Cerebellar cortex (tissue), 1 donor: ENCODE results near the gene ZMIZ1.
"Not testable (repeated sequence)": the region's sequence is repeated elsewhere in the genome, so short reads cannot be mapped to it uniquely, and the experiment has no call there.

ENCODE experiments used
- DNase-seq: peaks from one replicate; pipeline ENCODE4 v3.0.0-alpha.2; 2015; ENCODE audit warnings: low spot score

Gene ZMIZ1

GRCh38 chr10:79267499-79267898, 198.7 kb downstream of the ZMIZ1 start:
- DNase-seq: no peak

GRCh38 chr10:79268161-79268601, 199.4 kb downstream of the ZMIZ1 start:
- no peak for DNase-seq

DNA sequence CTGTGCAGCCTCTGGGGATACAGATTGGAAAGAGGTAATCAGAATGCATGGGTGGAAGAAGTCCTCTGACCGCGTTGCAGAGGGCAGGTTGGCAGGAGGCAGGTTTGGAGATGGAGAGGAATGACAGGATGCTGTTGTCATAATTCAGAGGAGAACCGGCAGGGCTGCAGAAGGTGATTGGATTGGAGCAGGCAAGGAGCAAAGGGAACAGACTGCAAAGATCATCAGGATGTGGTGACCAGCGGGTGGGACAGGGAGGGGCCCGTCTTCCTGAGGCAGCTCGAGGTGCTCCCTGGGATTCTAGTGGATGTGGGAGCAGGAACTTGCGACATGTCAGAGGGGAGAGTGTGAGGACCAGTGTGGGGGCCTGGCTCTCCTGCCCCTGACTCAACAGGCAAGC, 200.0 kb downstream of the ZMIZ1 start:
- no peak for DNase-seq

DNA sequence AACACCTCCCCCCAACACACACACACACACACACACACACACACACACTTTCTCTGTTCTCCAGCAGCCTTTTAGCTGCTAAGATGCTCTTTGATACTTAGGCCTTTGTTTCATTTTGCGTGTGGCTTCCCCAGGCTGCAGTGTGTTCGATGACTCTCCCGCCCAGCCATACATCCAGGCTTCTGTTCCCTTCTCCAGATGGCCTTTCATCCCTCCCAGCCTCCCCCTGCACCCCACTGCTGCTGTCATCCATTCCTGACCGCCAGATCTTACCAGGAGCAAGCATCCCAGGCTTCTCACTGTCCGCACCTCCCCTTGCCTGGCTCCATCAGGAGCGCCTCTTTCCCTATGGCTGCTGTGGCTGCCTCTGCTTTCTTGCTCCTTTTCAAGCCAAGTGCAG, 200.7 kb downstream of the ZMIZ1 start:
- no peak for DNase-seq

DNA sequence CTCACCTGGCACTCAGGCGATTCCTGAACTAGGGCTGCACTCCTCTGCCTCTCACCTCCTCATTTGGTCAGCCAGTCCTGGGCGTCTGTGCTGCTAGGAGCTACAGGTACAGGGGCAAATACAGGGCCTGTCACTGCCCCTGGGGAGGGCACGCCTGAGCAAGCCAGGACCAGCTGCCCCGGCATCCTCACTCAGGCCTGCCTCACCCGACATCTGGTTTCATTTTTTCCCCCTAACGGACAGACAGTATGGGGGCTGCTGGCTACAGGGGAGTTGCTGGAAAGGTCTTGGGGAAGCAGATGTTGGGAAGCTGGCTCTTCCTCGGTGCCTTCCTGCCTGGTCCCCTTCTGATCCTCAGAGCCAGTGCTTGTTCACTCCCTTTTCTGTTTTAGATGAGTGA, 201.2 kb downstream of the ZMIZ1 start:
- DNase-seq: no peak

DNA sequence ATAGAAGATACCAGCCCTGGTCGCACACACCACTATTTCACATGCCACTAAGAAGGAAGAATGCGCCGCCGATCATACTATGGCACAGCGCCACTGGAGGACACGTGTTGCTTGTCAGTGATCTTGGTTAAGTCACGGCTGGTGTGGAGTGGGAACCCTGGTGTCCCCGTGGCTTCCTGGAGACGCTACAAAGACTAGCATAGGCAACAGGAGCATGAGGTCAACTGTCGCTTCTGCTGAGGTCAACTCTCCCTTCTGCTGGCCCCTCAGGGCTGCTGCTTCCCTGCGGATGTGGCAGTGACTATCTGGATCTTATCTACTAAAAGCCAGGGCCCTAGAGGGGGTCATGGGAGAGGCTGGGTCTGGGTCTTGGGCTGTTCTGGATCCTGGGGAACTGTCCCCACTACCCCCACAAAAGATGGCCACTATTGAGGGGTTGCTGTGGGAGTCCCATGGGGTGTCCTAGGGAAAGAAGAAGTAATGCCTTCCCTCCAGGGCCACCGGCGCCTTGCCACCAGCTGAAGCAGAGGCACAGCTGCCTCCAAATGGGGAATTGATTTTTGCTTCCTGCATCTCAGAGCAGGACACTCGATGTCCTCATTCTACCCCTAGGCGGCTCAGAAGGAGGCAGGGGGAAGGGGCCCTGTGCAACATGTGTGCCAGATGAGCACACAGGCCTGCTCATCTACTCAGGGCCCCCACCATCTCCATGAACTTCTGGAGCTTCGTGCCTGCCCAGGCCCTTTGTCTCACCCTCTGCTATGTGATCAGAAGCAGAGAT, 201.9 kb downstream of the ZMIZ1 start:
- no peak for DNase-seq

GRCh38 chr10:79272353-79272752, 203.6 kb downstream of the ZMIZ1 start:
- no peak for DNase-seq

DNA sequence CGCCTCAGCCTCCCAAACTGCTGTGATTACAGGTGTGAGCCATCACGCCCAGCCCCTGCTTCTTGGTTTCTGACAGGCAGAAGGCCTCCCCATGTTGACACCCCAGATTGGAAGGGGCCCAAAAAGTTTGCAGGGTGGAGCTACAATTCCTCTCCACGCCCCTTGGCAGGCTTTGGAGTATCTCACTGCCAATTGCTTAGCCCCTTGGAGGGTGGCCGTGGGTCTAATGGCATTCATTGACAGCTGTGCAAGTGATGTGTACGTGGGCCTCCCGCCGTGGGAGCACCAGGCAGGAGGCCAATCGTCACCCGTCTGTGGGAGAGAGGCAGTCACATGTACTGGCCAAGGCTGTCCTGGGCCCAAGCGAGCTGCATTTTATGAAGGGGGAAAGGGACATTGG, 204.8 kb downstream of the ZMIZ1 start:
- no peak for DNase-seq

DNA sequence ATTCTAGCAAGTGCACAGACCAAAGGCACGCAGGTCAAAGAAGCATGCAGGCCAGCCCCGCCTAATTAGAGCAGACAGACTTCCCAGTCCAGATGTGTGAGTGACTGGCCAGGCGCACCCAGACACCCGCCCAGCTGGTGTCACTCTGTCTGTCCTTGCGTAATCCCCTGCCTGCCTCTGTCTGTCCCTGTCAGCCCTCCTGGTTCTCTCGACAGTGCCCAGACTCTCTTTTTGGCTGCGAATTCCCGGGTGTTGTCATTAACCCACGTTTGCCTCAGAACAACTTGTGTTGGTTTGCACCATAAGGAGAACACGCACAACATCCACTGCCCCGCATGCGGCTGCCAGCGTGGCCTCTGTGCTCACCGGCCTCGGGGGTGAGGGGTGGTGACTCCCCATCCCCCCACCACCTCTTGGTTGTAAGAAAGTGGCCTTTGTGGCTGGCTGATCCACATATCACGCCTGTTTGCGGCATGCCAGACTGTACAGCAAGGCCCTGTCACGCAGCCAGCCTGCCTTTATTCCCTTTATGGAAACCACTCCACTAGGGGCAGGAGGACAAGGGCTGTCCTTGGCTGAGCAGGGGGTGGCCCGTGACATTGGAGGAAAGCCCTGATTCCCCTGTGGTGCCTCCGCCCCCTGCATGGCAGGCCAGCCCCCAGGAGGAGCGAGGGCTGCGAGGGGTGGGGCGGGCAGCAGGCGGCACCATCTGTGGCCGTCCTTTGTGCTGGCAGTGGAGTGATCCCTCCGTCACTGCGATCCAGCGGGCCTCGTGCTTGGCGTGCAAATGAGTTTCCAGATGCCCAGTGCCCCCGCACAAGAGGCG, 205.7 kb downstream of the ZMIZ1 start:
- peak; percentile 59 for DNase-seq

DNA sequence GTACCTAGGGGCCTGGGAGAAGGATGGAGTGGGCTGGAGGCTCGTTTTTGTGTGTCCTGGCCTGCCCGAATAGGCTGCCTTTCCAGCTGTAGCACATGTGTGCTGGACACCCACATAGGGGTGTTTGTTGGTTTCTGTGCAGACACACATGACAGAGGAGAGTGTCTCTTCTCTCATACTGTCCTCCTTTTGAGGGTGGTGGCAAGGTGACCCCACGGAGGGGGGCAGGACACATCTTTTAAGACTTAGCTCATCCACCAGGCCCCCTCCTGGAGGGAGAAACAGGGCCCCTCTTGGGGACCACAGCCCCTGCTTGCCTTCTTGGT, 206.3 kb downstream of the ZMIZ1 start:
- no peak for DNase-seq

GRCh38 chr10:79275431-79275851, 206.7 kb downstream of the ZMIZ1 start:
- peak; percentile 78 for DNase-seq

DNA sequence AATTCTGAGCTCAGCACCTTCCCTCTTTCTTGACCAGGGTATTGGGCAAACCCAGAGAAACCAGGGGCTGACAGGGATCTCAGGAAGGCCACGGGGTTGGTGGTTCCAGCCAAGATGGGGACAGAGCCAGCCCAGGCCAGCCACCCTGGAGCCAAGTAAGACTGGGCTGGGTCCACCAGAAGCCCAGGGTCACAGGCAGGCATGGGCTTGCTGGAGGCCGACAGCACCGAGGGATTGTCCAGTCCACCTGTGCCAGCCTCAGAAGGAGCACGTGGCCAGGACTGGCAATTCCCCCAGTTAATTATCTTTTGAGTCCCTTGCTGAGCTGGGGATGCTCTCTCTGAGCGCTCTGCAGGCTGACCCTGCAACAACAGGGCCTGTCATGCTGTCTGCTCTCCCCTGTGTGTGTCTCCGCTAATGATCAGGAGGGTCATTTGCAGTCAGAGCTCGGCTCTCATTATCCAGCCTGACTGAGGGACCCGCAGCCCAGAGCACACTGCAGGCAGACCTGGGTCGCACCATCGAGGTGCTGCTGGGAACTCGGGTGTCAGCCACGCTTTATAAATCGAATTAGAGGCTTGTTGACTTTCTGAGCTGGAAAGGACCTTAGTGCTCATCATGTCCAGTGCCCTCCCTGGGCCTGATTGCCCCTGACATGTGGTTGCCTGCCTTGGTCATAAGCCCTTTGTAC, 209.0 kb downstream of the ZMIZ1 start:
- peak; percentile 93 for DNase-seq

DNA sequence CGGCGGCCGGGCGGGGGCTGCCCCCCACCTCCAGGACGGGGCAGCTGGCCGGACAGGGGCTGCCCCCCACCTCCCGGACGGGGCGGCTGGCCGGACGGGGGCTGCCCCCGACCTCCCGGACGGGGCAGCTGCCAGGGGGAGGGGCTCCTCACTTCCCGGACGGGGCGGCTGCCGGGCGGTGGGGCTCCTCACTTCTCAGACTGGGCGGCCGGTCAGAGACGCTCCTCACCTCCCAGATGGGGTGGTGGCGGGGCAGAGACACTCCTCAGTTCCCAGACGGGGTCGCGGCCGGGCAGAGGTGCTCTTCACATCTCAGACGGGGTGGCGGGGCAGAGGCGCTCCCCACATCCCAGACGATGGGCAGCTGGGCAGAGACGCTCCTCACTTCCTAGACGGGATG, 210.3 kb downstream of the ZMIZ1 start:
- not testable (repeated sequence) for DNase-seq

DNA sequence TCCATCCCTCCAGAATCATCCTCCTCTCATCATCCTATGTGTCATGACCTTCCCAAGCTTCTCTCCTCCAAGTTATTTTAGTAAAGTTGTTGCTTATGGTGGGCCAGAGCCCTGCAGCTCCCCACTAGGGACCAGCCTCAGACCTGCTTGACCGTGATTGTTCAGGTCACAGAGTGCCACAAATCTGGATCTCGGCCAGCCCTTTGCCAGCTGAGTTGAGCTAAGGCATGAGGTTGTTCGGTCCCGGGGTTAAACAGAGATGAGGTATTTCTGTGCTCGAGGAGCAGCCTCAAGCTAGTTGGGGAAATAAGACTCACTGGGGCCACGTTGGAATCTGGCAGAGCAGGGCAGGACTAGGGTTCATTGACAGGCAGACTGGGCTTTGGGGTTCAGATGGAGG, 212.2 kb downstream of the ZMIZ1 start:
- DNase-seq: no peak

GRCh38 chr10:79282388-79282787, 213.6 kb downstream of the ZMIZ1 start:
- DNase-seq: no peak

- DNase-seq: no peak
Measured at GRCh38 chr10:79283616-79284015, 214.8 kb downstream of the ZMIZ1 start.

GRCh38 chr10:79284158-79284871, 215.5 kb downstream of the ZMIZ1 start:
- no peak for DNase-seq

DNA sequence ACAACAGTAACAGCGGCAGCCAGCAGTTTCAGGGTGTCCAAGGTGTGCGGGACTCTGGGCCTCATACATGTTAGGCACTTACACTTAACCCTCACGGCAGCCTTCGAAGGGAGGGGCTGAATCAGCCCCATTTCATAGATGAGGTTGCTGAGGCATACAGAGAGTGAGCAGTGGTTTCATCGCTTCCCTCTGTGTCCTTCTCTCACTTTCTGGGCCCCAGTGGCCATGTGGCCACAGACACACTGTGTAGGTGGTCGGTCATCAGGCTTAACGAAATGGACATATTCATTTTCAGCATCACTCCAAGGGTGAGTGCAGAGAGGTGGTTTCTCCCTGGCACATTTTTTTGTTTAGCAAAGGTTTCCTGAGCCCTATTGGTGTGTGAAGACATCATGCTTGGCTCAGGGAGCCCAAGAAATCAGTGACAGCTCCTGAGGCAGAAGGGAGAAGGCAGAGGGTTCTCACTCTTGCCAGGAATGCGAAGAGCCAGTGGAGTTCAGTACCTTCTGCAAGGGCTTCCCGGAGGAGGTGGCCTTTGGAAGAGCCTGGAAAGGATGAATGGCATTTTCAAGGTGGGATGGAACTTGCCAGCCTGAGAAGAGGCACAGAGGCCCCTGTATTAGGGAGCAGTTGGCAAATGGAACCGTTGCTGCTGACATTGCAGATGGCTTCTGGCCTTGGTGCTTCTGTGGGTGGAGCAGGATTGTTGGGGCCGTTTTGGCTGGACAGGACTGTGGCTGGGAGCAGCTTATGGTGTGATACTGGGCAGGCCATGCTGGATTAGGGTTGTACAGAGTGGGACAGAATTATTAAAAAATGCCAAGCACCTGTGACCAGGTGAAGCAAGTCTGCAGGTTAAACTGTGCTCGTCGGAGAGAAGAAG, 216.8 kb downstream of the ZMIZ1 start:
- peak; percentile 50 for DNase-seq

- peak; percentile 55 for DNase-seq
Measured at GRCh38 chr10:79286318-79286951, 217.7 kb downstream of the ZMIZ1 start.

- no peak for DNase-seq
Measured at GRCh38 chr10:79287973-79288723, 219.4 kb downstream of the ZMIZ1 start.
